GM12878 (cell line): Measurements from ENCODE around the gene NOS1AP. TPM values are rescaled to one million over a fixed set of nuclear protein-coding genes. Genes with fewer than 3 reads are reported as not detected.

Experiments used
- ATAC-seq: fragments of 200-7000 bp; cut with Tn5 transposase; 3 replicates; pipeline ENCODE4 v1.9.1; 2020; ENCODE audit warnings: mild to moderate bottlenecking, moderate library complexity
- BruUV-seq: library from RNA; stranded (reverse); fragments of 400-500 nt; replicated peaks from 2 replicates; lab custom pipeline; 2021; lab: Mats Ljungman, UMichigan
- CTCF ChIA-PET: fragments of 300-600 bp; sonication (Branson Sonifier 250); formaldehyde crosslinking; extraction: SDS; loops from one replicate; lab custom pipeline; 2021; ENCODE audit warnings: inconsistent platforms; lab: Yijun Ruan, JAX
- POLR2A ChIA-PET: fragments of 350-600 bp; formaldehyde crosslinking; extraction: SDS; loops from one replicate; lab custom pipeline; 2021; ENCODE audit warnings: inconsistent platforms; lab: Charles Lee
- RAD21 ChIA-PET: fragments of 300-600 bp; sonication (Branson Sonifier 250); formaldehyde crosslinking; loops from one replicate; lab custom pipeline; 2023; ENCODE audit warnings: antibody characterized with exemption; ENCODE audit not compliant: unreplicated experiment; lab: Charles Lee
- SMC1A ChIA-PET: fragments of 300-600 bp; sonication (Branson Sonifier 250); formaldehyde crosslinking; loops from one replicate; lab custom pipeline; 2023; ENCODE audit not compliant: unreplicated experiment, uncharacterized antibody; lab: Charles Lee
- DNase-seq: peaks from one replicate; pipeline ENCODE4 v3.0.0-alpha.2; 2011; ENCODE audit warnings: low read depth, low spot score
- FAIRE-seq: peaks from 3 replicates; lab custom pipeline; 2011; peaks lifted over from hg19 to GRCh38; lab: Jason Lieb, UNC
- H2AFZ ChIP-seq: 2 replicates; pipeline ENCODE4 v1.6.0; 2011; ENCODE audit warnings: low read depth, low read length, control low read depth; ENCODE audit not compliant: control insufficient read depth
- H3K27ac ChIP-seq: 2 replicates; pipeline ENCODE4 v1.5.1; 2011; ENCODE audit warnings: control low read depth; ENCODE audit not compliant: control insufficient read depth, insufficient read depth
- H3K27me3 ChIP-seq, 2 experiments: replicated peaks in 1 of 2; 2 replicates each; pipeline versions ENCODE4 v1.6.0 to v1.6.1; 2011; ENCODE audit warnings: low read length in 1 of 2; ENCODE audit not compliant: control insufficient read depth in 2 of 2, insufficient read depth in 2 of 2
- H3K36me3 ChIP-seq, 2 experiments: 2 replicates each; pipeline ENCODE4 v1.5.1; 2011; ENCODE audit warnings: low read length in 1 of 2; ENCODE audit not compliant: control insufficient read depth in 2 of 2, insufficient read depth in 2 of 2
- H3K4me1 ChIP-seq: 2 replicates; pipeline ENCODE4 v1.6.1; 2011; ENCODE audit warnings: mild to moderate bottlenecking, low read length, moderate library complexity, mixed read lengths; ENCODE audit not compliant: control insufficient read depth, insufficient read depth
- H3K4me2 ChIP-seq: 2 replicates; pipeline ENCODE4 v1.6.0; 2011; ENCODE audit warnings: control low read depth; ENCODE audit not compliant: control insufficient read depth, insufficient read depth
- H3K4me3 ChIP-seq: fragments of 200-600 bp; sonication (generic); 2 replicates; pipeline ENCODE4 v1.5.1; 2016
- H3K79me2 ChIP-seq: 2 replicates; pipeline ENCODE4 v1.6.0; 2011; ENCODE audit warnings: low read length; ENCODE audit not compliant: control insufficient read depth, insufficient read depth
- H3K9ac ChIP-seq: 2 replicates; pipeline ENCODE4 v1.8.0; 2011; ENCODE audit warnings: low read length, control low read depth, mixed read lengths; ENCODE audit not compliant: control insufficient read depth, insufficient read depth
- H3K9me3 ChIP-seq: replicated peaks from 3 replicates; pipeline ENCODE4 v1.5.1; 2011; ENCODE audit warnings: mild to moderate bottlenecking, low read length; ENCODE audit not compliant: control insufficient read depth, insufficient read depth
- H4K20me1 ChIP-seq: 2 replicates; pipeline ENCODE4 v1.6.0; 2011; ENCODE audit not compliant: control insufficient read depth, insufficient read depth
- BACH1 ChIP-seq: fragments of 450-650 bp; IDR thresholded peaks from 2 replicates; pipeline ENCODE4 v1.6.1; 2017; ENCODE audit warnings: mild to moderate bottlenecking, borderline replicate concordance
- FOXM1 ChIP-seq: IDR thresholded peaks from 2 replicates; pipeline ENCODE4 v1.6.1; 2012; ENCODE audit warnings: low read depth, mild to moderate bottlenecking, inconsistent platforms, low read length, moderate library complexity
- NR2C1 ChIP-seq: fragments of 450-650 bp; IDR thresholded peaks from 2 replicates; pipeline ENCODE4 v1.6.1; 2017; ENCODE audit warnings: antibody characterized with exemption, mild to moderate bottlenecking, moderate library complexity
- POLR2AphosphoS5 ChIP-seq: IDR thresholded peaks from 2 replicates; pipeline ENCODE4 v1.6.1; 2011; ENCODE audit warnings: mild to moderate bottlenecking, low read length, inconsistent platforms
- RB1 ChIP-seq: fragments of 450-650 bp; formaldehyde crosslinking; IDR thresholded peaks from 2 replicates; pipeline ENCODE4 v1.6.1; 2017; ENCODE audit warnings: mild to moderate bottlenecking, borderline replicate concordance
- SIN3A ChIP-seq: IDR thresholded peaks from 2 replicates; pipeline ENCODE4 v1.6.1; 2012; ENCODE audit warnings: low read depth, low read length, improper control_type of control experiment
- SMARCA5 ChIP-seq: fragments of 450-650 bp; IDR thresholded peaks from 2 replicates; pipeline ENCODE4 v1.6.1; 2017; ENCODE audit warnings: mild to moderate bottlenecking
- SMC3 ChIP-seq: IDR thresholded peaks from 2 replicates; pipeline ENCODE4 v1.6.1; 2011; ENCODE audit warnings: low read length, improper control_type of control experiment, borderline replicate concordance
- SRF ChIP-seq, 2 experiments: IDR thresholded peaks; 2 replicates each; pipeline ENCODE4 v1.6.1; 2011; ENCODE audit warnings: low read depth in 2 of 2, low read length in 2 of 2, mild to moderate bottlenecking in 1 of 2, moderate library complexity in 1 of 2
- YY1 ChIP-seq: IDR thresholded peaks from 2 replicates; pipeline ENCODE4 v1.6.1; 2011; ENCODE audit warnings: low read depth, mild to moderate bottlenecking, low read length
- WGBS: methylation state at CpG from one replicate; pipeline ENCODE4 v1.1.6; 2016; ENCODE audit warnings: low lambda C conversion rate; ENCODE audit not compliant: insufficient replicate concordance, insufficient coverage; ENCODE audit errors: missing lambda C conversion rate; 5-methylcytosine and 5-hydroxymethylcytosine counted together
- in situ Hi-C: fragments of 300-500 bp; cut with MboI; formaldehyde crosslinking; loops from 9 replicates; pipeline ENCODE4 v1.14.3; 2018; ENCODE audit warnings: mixed read lengths
- intact Hi-C: fragments of 100-400 bp; cut with micrococcal nuclease; formaldehyde crosslinking; loops from one replicate; pipeline ENCODE4 v1.14.2; 2022; ENCODE audit not compliant: unreplicated experiment
- polyA plus RNA-seq, 11 experiments: library from polyadenylated mRNA; depleted of rRNA in 4 of 11; unstranded in 6 of 11; stranded (reverse) in 5 of 11; fragments of >200 nt; fragmentation: Nextera tagmentation in 4 of 11; fragmentation: Illumina TruSeq in 1 of 11; extraction: Ambion mirVana in 4 of 11; extraction: Trizol in 1 of 11; gene quantifications; 1 replicate in 1 of 11; 2 replicates in 10 of 11; pipeline versions ENCODE4 v1.2.1 to v1.2.3, GENCODE V29; 2011 to 2016; ENCODE audit warnings: inconsistent platforms in 2 of 11, missing spikeins in 2 of 11, low read depth in 1 of 11
- total RNA-seq, 4 experiments: library from RNA; depleted of rRNA in 3 of 4; stranded (reverse); fragments of >200 nt in 3 of 4; fragmentation: Illumina TruSeq in 1 of 4; extraction: Trizol in 1 of 4; gene quantifications; 2 replicates each; pipeline versions ENCODE4 v1.2.1 to v1.2.3, GENCODE V29; 2013 to 2021
- TF ChIP-seq, protein P1 (sequence below): fragments of 450-650 bp; IDR thresholded peaks from 2 replicates; pipeline ENCODE4 v1.6.1; 2017; ENCODE audit warnings: mild to moderate bottlenecking, moderate library complexity
- TF ChIP-seq, protein P2 (sequence below): fragments of 450-650 bp; IDR thresholded peaks from 2 replicates; pipeline ENCODE4 v1.6.1; 2017; ENCODE audit warnings: low read depth, mild to moderate bottlenecking, moderate library complexity
- TF ChIP-seq, protein P3 (sequence below): IDR thresholded peaks from 2 replicates; pipeline ENCODE4 v1.6.1; 2011; ENCODE audit warnings: mild to moderate bottlenecking, low read depth, low read length, moderate library complexity; ENCODE audit not compliant: insufficient replicate concordance
- TF ChIP-seq, protein P4 (sequence below): fragments of 450-650 bp; IDR thresholded peaks from 2 replicates; pipeline ENCODE4 v1.6.1; 2017; ENCODE audit warnings: borderline replicate concordance

NOS1AP gene
- total and polyA plus RNA-seq, 10 of the 15 experiments (the other 5 are each of a cell fraction or from before 2014, with no cell fraction given) = 0.03 to 0.15 TPM; not detected in 8

DNA sequence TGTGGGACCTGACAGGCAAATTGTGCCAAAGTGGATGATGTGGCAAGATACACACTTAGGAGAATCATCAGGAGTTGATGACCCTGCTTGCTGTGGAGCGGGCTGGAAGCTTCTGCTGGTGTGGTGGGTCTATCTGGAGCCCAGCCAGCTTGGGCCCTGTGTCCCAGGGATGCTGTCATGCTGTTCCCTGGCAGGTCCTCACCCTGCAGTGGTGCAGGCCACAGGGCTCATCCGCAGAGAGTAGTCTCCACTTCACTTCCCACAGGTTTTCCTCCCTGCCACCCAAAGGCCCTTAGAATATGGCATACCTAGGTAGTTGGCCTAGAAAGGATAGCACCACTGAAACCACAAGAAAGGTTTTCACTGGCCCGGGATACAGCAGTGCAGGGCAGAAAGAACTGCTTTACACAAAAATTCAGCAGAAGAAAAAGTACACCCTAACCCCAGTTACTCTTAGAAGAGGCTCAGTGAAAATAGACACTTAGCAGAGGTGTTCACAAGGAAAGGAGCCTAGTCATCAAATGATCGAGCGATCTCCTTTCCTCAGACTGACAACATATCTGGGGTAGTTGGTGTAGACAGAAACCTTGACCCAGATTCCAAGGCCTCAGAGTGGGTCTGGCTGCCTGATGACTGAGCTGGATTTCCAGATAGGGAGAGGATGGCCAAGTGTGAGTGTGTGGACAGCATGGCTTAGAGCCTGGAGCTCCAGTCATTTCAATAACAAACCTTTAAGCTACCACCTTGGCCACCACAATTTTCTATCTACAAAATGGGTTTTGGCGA, 310.8 kb downstream of the NOS1AP start:
- Histone ChIP-seq H3K4me1 (no peaks in the 10 kb centered on the region), H3K27ac (no peak overlapping the region), H3K36me3 (no peaks in the 10 kb centered on the region), H3K9ac (no peak overlapping the region), H3K4me2 (no peak overlapping the region), H2AFZ (no peak overlapping the region), H3K79me2 (no peaks in the 10 kb centered on the region), H3K9me3 (no peaks in the 10 kb centered on the region), H3K4me3 (no peak overlapping the region), H3K27me3 (no peaks in the 10 kb centered on the region), H4K20me1 (no peaks in the 10 kb centered on the region)
- DNase-seq (no peak), FAIRE-seq (no peak), ATAC-seq (no peak)
- in situ Hi-C loops = no loop called here
- CTCF ChIA-PET = interaction anchor here (2.3 to 3.7 kb wide), 2 partner anchors 10 to 22 kb away, joined by 9 to 30 read pairs; no protein-coding TSS in a partner anchor
- 40% methylated on average over 6 of the region's 6 CpGs for WGBS
- intact Hi-C loops = no loop called here
- SMC1A ChIA-PET = interaction anchor here (0.7 to 1.2 kb wide), 3 partner anchors 9 to 24 kb away, joined by 3 to 6 read pairs (median 4); no protein-coding TSS in a partner anchor
- RAD21 ChIA-PET = interaction anchor here (0.8 to 1.6 kb wide), 2 partner anchors 9 to 23 kb away, joined by 3 to 4 read pairs; no protein-coding TSS in a partner anchor
- no TSS peak for BruUV-seq
- POLR2A ChIA-PET = interaction anchor here (0.5 kb wide), 1 partner anchor 330 kb away, joined by 3 read pairs; no protein-coding TSS in a partner anchor
- TF ChIP-seq RB1 (no peak), NR2C1 (no peak), SIN3A (no peak), POLR2AphosphoS5 (no peak), BACH1 (no peak), SRF (IDR thresholded peaks at IDR 0.05; ENCODE audit: low read depth in 2 of 2, low read length in 2 of 2) (no peak), SMARCA5 (no peak), YY1 (no peak), SMC3 (no peak), FOXM1 (no peak)
- TF ChIP-seq, protein P1, sequence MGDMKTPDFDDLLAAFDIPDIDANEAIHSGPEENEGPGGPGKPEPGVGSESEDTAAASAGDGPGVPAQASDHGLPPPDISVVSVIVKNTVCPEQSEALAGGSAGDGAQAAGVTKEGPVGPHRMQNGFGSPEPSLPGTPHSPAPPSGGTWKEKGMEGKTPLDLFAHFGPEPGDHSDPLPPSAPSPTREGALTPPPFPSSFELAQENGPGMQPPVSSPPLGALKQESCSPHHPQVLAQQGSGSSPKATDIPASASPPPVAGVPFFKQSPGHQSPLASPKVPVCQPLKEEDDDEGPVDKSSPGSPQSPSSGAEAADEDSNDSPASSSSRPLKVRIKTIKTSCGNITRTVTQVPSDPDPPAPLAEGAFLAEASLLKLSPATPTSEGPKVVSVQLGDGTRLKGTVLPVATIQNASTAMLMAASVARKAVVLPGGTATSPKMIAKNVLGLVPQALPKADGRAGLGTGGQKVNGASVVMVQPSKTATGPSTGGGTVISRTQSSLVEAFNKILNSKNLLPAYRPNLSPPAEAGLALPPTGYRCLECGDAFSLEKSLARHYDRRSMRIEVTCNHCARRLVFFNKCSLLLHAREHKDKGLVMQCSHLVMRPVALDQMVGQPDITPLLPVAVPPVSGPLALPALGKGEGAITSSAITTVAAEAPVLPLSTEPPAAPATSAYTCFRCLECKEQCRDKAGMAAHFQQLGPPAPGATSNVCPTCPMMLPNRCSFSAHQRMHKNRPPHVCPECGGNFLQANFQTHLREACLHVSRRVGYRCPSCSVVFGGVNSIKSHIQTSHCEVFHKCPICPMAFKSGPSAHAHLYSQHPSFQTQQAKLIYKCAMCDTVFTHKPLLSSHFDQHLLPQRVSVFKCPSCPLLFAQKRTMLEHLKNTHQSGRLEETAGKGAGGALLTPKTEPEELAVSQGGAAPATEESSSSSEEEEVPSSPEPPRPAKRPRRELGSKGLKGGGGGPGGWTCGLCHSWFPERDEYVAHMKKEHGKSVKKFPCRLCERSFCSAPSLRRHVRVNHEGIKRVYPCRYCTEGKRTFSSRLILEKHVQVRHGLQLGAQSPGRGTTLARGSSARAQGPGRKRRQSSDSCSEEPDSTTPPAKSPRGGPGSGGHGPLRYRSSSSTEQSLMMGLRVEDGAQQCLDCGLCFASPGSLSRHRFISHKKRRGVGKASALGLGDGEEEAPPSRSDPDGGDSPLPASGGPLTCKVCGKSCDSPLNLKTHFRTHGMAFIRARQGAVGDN = no peak
- TF ChIP-seq, protein P2, sequence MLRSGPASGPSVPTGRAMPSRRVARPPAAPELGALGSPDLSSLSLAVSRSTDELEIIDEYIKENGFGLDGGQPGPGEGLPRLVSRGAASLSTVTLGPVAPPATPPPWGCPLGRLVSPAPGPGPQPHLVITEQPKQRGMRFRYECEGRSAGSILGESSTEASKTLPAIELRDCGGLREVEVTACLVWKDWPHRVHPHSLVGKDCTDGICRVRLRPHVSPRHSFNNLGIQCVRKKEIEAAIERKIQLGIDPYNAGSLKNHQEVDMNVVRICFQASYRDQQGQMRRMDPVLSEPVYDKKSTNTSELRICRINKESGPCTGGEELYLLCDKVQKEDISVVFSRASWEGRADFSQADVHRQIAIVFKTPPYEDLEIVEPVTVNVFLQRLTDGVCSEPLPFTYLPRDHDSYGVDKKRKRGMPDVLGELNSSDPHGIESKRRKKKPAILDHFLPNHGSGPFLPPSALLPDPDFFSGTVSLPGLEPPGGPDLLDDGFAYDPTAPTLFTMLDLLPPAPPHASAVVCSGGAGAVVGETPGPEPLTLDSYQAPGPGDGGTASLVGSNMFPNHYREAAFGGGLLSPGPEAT = no peak
- TF ChIP-seq, protein P3, sequence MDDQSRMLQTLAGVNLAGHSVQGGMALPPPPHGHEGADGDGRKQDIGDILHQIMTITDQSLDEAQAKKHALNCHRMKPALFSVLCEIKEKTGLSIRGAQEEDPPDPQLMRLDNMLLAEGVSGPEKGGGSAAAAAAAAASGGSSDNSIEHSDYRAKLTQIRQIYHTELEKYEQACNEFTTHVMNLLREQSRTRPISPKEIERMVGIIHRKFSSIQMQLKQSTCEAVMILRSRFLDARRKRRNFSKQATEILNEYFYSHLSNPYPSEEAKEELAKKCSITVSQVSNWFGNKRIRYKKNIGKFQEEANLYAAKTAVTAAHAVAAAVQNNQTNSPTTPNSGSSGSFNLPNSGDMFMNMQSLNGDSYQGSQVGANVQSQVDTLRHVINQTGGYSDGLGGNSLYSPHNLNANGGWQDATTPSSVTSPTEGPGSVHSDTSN = no peak
- TF ChIP-seq, protein P4, sequence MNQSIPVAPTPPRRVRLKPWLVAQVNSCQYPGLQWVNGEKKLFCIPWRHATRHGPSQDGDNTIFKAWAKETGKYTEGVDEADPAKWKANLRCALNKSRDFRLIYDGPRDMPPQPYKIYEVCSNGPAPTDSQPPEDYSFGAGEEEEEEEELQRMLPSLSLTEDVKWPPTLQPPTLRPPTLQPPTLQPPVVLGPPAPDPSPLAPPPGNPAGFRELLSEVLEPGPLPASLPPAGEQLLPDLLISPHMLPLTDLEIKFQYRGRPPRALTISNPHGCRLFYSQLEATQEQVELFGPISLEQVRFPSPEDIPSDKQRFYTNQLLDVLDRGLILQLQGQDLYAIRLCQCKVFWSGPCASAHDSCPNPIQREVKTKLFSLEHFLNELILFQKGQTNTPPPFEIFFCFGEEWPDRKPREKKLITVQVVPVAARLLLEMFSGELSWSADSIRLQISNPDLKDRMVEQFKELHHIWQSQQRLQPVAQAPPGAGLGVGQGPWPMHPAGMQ = no peak
